Measurements from ENCODE around the gene LSAMP. TPM values are rescaled to one million over a fixed set of nuclear protein-coding genes. Genes with fewer than 3 reads are reported as not detected.

The LSAMP gene
- total RNA-seq, 1 donor from 2014 or later = 64.9 TPM

DNA sequence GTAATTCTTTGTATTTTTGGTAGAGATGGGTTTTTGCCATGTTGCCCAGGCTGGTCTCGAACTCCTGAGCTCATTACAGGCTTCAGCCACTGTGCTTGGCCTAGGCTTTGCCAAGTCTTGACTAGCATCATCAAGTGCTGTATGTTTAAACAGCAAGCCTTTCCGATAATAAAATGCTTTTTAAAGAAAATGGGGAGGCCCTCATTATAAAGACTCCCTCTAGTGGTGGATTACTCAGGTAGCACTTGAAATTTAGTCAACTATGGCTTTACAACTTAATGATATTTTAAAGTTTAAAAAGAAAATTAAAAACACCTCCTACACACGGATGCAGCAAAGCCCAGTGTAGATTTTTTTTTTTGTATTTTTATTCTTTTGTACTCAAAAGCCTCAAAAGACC, 608.3 kb downstream of the LSAMP start:
- no peaks in the 10 kb centered on the region for H3K27me3 Mint-ChIP-seq
- H3K27ac Mint-ChIP-seq = no peak overlapping the region
- no peaks in the 10 kb centered on the region for H3K9me3 Mint-ChIP-seq
- DNase-seq (ENCODE audit: extremely low spot score, unreplicated experiment) = no peak
- H3K4me3 Mint-ChIP-seq = no peak overlapping the region
- peak; percentile 77 for TF ChIP-seq CTCF (conservative IDR thresholded peaks at IDR 0.05)
- H3K4me1 Mint-ChIP-seq (ENCODE audit: unreplicated experiment) = peaks cover under 1% of the 10 kb centered on the region
- peaks cover 17% of the 10 kb centered on the region for H3K36me3 Mint-ChIP-seq

- no peaks in the 10 kb centered on the region for H3K9me3 Mint-ChIP-seq
- H3K36me3 Mint-ChIP-seq = peaks cover 17% of the 10 kb centered on the region
- TF ChIP-seq CTCF (conservative IDR thresholded peaks at IDR 0.05) = no peak
- no peaks in the 10 kb centered on the region for H3K27me3 Mint-ChIP-seq
- H3K4me1 Mint-ChIP-seq (ENCODE audit: unreplicated experiment) = peaks cover 11% of the 10 kb centered on the region
- no peak overlapping the region for H3K4me3 Mint-ChIP-seq
- DNase-seq (ENCODE audit: extremely low spot score, unreplicated experiment) = no peak
- no peak overlapping the region for H3K27ac Mint-ChIP-seq
Measured at GRCh38 chr3:115835946-115836345, 609.3 kb downstream of the LSAMP start.

DNA sequence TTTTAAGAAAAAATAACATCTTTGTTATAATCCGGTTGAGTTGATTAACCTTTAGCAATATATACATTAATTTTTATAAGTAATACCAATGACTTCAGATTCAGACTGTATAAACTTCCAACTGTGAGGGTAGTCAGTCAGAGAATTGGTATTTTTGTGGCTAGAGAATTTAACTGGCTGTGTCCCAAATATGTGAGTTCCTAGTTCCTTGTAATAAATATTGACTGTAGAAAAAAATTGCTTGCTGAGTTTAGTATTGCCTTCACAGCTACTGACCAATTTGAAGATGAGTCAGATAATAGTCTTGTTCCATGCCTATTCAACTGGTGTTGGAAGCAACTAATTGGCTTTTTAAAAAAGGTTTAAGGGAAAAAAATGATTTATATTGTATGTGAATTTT, 611.2 kb downstream of the LSAMP start:
- no peak for DNase-seq (ENCODE audit: extremely low spot score, unreplicated experiment)
- H3K27ac Mint-ChIP-seq = no peak overlapping the region
- H3K36me3 Mint-ChIP-seq = peaks cover 9% of the 10 kb centered on the region
- H3K27me3 Mint-ChIP-seq = no peaks in the 10 kb centered on the region
- TF ChIP-seq CTCF (conservative IDR thresholded peaks at IDR 0.05) = no peak
- H3K4me1 Mint-ChIP-seq (ENCODE audit: unreplicated experiment) = peaks cover 11% of the 10 kb centered on the region
- H3K4me3 Mint-ChIP-seq = no peak overlapping the region
- H3K9me3 Mint-ChIP-seq = no peaks in the 10 kb centered on the region

GRCh38 chr3:115833074-115833473, 612.2 kb downstream of the LSAMP start:
- H3K27ac Mint-ChIP-seq = no peak overlapping the region
- peaks cover 11% of the 10 kb centered on the region for H3K4me1 Mint-ChIP-seq (ENCODE audit: unreplicated experiment)

DNA sequence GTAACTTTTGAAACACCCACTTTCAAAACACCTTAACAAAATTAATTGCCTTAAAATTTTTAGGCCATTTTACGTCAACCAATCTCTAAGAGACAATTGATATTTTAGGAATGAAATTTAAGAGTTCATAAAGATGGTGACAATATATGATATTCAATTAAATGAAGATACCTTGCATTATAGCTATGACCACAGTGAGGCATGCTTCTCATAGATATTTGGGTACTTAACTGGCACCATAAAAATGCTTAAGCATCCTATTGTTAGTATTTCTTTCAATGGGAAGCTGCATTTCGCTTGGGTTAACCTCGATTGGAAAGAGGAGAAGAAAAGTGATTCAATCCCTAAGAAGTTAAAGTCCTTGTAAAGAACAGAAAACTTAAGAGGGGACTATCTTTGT, 613.0 kb downstream of the LSAMP start:
- TF ChIP-seq CTCF (conservative IDR thresholded peaks at IDR 0.05) = no peak
- H3K36me3 Mint-ChIP-seq = peaks cover 4% of the 10 kb centered on the region
- DNase-seq (ENCODE audit: extremely low spot score, unreplicated experiment) = no peak
- no peaks in the 10 kb centered on the region for H3K9me3 Mint-ChIP-seq
- H3K4me3 Mint-ChIP-seq = no peak overlapping the region
- H3K4me1 Mint-ChIP-seq (ENCODE audit: unreplicated experiment) = peaks cover 11% of the 10 kb centered on the region
- H3K27me3 Mint-ChIP-seq = no peaks in the 10 kb centered on the region
- H3K27ac Mint-ChIP-seq = no peak overlapping the region

More at GRCh38 chr3:115833074-115833473, 612.2 kb downstream of the LSAMP start:
- Mint-ChIP-seq H3K9me3 (no peaks in the 10 kb centered on the region), H3K27me3 (no peaks in the 10 kb centered on the region), H3K4me3 (no peak overlapping the region), H3K36me3 (peaks cover 4% of the 10 kb centered on the region)
- DNase-seq (ENCODE audit: extremely low spot score, unreplicated experiment) = no peak
- TF ChIP-seq CTCF (conservative IDR thresholded peaks at IDR 0.05) = no peak

DNA sequence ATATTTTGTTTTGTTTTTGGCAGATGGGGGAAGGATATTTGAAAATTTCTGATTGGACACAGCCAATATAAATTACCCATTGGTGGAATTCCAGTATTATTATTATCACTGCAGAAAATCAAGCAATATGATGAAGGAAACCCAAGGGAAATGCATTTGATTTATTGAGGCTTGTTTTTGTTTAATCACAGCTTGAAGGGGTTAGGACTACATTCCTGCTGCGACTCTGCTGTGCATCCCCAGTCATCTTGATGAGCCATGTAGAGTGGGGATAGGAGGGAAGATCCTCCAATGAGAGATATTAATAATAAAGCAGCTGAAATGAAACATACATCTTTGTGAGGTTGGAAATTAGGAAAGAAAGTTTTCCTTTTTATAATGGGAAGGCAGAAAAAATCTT, 613.4 kb downstream of the LSAMP start:
- no peaks in the 10 kb centered on the region for H3K27me3 Mint-ChIP-seq
- TF ChIP-seq CTCF (conservative IDR thresholded peaks at IDR 0.05) = no peak
- peaks cover 4% of the 10 kb centered on the region for H3K36me3 Mint-ChIP-seq
- H3K27ac Mint-ChIP-seq = no peak overlapping the region
- H3K4me1 Mint-ChIP-seq (ENCODE audit: unreplicated experiment) = peaks cover 11% of the 10 kb centered on the region
- no peak for DNase-seq (ENCODE audit: extremely low spot score, unreplicated experiment)
- no peak overlapping the region for H3K4me3 Mint-ChIP-seq
- H3K9me3 Mint-ChIP-seq = no peaks in the 10 kb centered on the region

Measured in type B pancreatic cell (in vitro differentiated cells).